Activated CD4-positive, alpha-beta T cell treated with anti-CD3 and anti-CD28 coated beads, Interleukin-2, amount 10 ng/mL, durations not matched to agents 24 days and 14 days (primary cell): Measurements from ENCODE around the gene TSPAN13. TPM values are rescaled to one million over a fixed set of nuclear protein-coding genes. Genes with fewer than 3 reads are reported as not detected.

Experiments used
- DNase-seq: peaks from one replicate; pipeline ENCODE4 v3.0.0; 2022
- H3K27ac Mint-ChIP-seq: one replicate; pipeline ENCODE4 v1.8.0; 2022; ENCODE audit warnings: mild to moderate bottlenecking, mixed read lengths
- H3K27me3 Mint-ChIP-seq: one replicate; pipeline ENCODE4 v1.8.0; 2022; ENCODE audit warnings: mixed read lengths
- H3K36me3 Mint-ChIP-seq: one replicate; pipeline ENCODE4 v1.8.0; 2022; ENCODE audit warnings: low read depth, mild to moderate bottlenecking, mixed read lengths
- H3K4me1 Mint-ChIP-seq: one replicate; pipeline ENCODE4 v1.8.0; 2021; ENCODE audit warnings: mixed read lengths
- H3K4me3 Mint-ChIP-seq: one replicate; pipeline ENCODE4 v1.8.0; 2022; ENCODE audit warnings: mild to moderate bottlenecking, moderate library complexity, mixed read lengths
- H3K9me3 Mint-ChIP-seq: one replicate; pipeline ENCODE4 v1.8.0; 2021; ENCODE audit warnings: mixed read lengths
- intact Hi-C: fragments of 100-400 bp; cut with micrococcal nuclease; formaldehyde crosslinking; loops from one replicate; pipeline ENCODE4 v1.15.1; 2023
- total RNA-seq: library from RNA; stranded (reverse); gene quantifications from 2 replicates; pipeline ENCODE4 v1.2.3, GENCODE V29; 2022

TSPAN13 gene
- total RNA-seq, 1 donor from 2014 or later = 0.91 TPM

DNA sequence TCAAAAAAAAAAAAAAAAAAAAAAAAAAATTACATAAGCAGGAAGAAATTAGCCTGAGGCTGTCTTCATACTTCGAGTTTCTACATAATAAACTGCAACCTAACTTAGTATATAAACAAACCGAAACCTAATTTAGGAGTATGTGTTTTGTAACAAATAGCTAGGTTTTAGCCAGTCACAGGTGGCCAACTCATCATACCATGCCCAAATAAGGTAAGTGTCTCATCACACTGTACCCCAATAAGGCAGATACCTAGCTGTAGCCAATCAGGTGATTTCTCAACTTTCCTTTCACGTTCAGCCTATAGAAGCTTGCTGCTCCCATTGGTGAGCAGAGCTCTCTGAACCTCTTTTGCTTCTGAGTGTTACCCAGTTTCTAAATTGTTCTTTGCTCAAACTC lies 65.2 kb downstream of the TSPAN13 start:
- no peak overlapping the region for H3K4me3 Mint-ChIP-seq
- DNase-seq = no peak
- peaks cover 2% of the 10 kb centered on the region for H3K27me3 Mint-ChIP-seq
- H3K9me3 Mint-ChIP-seq = peaks cover 3% of the 10 kb centered on the region
- H3K36me3 Mint-ChIP-seq = no peaks in the 10 kb centered on the region
- intact Hi-C loops = no loop called here
- no peaks in the 10 kb centered on the region for H3K4me1 Mint-ChIP-seq
- H3K27ac Mint-ChIP-seq = no peak overlapping the region

DNA sequence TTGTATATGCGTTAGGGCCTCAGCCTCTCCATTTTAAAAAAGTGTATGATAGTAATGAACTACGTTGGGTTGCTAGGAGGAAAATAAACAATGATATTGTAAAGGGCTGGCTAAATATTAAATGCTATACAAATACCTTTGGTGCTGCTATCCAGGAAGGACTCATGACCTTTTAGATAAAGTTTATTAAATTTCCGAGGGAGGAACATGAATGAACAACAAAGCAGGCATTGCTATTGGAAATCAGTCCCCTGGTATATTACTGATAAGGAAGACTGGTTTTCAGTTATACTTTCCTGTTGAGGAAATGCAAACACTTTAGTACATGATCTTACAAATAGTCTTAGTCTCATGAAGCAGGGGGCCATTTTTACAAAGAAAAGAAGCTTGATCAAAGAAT lies 68.5 kb downstream of the TSPAN13 start:
- Mint-ChIP-seq H3K27me3 (peaks cover 2% of the 10 kb centered on the region), H3K4me3 (no peak overlapping the region), H3K9me3 (peaks cover 3% of the 10 kb centered on the region), H3K27ac (no peak overlapping the region), H3K4me1 (no peaks in the 10 kb centered on the region), H3K36me3 (no peaks in the 10 kb centered on the region)
- DNase-seq = no peak
- intact Hi-C loops = no loop called here

GRCh38 chr7:16826060-16826459 lies 72.5 kb downstream of the TSPAN13 start:
- Mint-ChIP-seq H3K27me3 (peaks cover 11% of the 10 kb centered on the region), H3K4me1 (no peaks in the 10 kb centered on the region), H3K4me3 (no peak overlapping the region), H3K9me3 (no peaks in the 10 kb centered on the region), H3K27ac (no peak overlapping the region), H3K36me3 (no peaks in the 10 kb centered on the region)
- DNase-seq = no peak
- intact Hi-C loops = no loop called here

DNA sequence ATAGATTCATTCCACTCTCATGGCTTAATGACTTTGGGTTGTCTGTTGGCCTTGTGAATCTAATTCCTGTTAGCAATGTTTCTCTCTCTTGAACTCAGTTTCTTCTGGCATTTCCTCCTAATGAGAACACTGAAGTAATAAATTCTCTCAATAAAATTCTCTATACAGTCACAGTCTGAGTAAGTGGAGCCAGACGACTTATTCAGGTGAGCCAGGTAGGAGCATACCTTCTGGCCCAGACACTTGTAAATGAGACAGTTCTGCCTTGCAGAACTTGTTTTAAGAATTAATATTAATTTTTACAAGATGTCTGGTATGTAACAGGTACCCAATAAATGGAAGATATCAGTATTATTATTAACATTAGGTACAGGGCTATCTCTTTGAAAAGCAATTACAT lies 79.8 kb downstream of the TSPAN13 start:
- Mint-ChIP-seq H3K4me1 (no peaks in the 10 kb centered on the region), H3K4me3 (no peak overlapping the region), H3K9me3 (no peaks in the 10 kb centered on the region), H3K27ac (no peak overlapping the region), H3K36me3 (no peaks in the 10 kb centered on the region), H3K27me3 (peaks cover 10% of the 10 kb centered on the region)
- intact Hi-C loops = no loop called here
- DNase-seq = no peak

Other genes with a start within 250 kb of the TSPAN13 start
- not detected in 2 replicates for gene LRRC72, start 226.9 kb upstream of the TSPAN13 start, total RNA-seq
- gene ANKMY2, start 108.0 kb upstream of the TSPAN13 start, total RNA-seq = 8.0 and 8.7 TPM in 2 replicates
- 104 and 113 TPM in 2 replicates for gene BZW2, start 107.6 kb upstream of the TSPAN13 start, total RNA-seq
- not detected in 2 replicates for gene AGR2, start 51.2 kb downstream of the TSPAN13 start, total RNA-seq
- not detected in 2 replicates for gene AGR3, start 128.2 kb downstream of the TSPAN13 start, total RNA-seq